Activated T-cell treated with anti-CD3 and anti-CD28 coated beads for 24 hours (primary cell): ENCODE results near the gene RGS9.

Source experiments
- DNase-seq: peaks from one replicate; pipeline ENCODE4 v3.0.0-alpha.2; 2020; ENCODE audit warnings: low read depth

The RGS9 gene

GRCh38 chr17:65219124-65219523 is 82.0 kb downstream of the RGS9 start:
- DNase-seq = no peak

GRCh38 chr17:65219707-65220106 is 82.5 kb downstream of the RGS9 start:
- DNase-seq = no peak

GRCh38 chr17:65220732-65221131 is 83.6 kb downstream of the RGS9 start:
- no peak for DNase-seq

GRCh38 chr17:65222214-65222738 is 85.1 kb downstream of the RGS9 start:
- DNase-seq = no peak

GRCh38 chr17:65225061-65225460 is 87.9 kb downstream of the RGS9 start:
- no peak for DNase-seq

GRCh38 chr17:65226227-65226626 is 89.1 kb downstream of the RGS9 start:
- no peak for DNase-seq

GRCh38 chr17:65227637-65228036 is 90.5 kb downstream of the RGS9 start:
- no peak for DNase-seq

GRCh38 chr17:65228287-65228686 is 91.1 kb downstream of the RGS9 start:
- DNase-seq = no peak

GRCh38 chr17:65228734-65229620 is 91.8 kb downstream of the RGS9 start:
- peak; percentile 46 for DNase-seq

- no peak for DNase-seq
Measured at GRCh38 chr17:65229621-65229995, 92.4 kb downstream of the RGS9 start.

- DNase-seq = no peak
Measured at GRCh38 chr17:65230040-65230439, 92.9 kb downstream of the RGS9 start.

- DNase-seq = no peak
Measured at GRCh38 chr17:65231086-65231485, 93.9 kb downstream of the RGS9 start.

- peak; percentile 46 for DNase-seq
Measured at GRCh38 chr17:65231662-65232335, 94.6 kb downstream of the RGS9 start.

GRCh38 chr17:65235284-65235683 is 98.1 kb downstream of the RGS9 start:
- DNase-seq = no peak

- no peak for DNase-seq
Measured at GRCh38 chr17:65236321-65236720, 99.2 kb downstream of the RGS9 start.

GRCh38 chr17:65243838-65244625 is 106.9 kb downstream of the RGS9 start:
- DNase-seq = no peak

- DNase-seq = no peak
Measured at GRCh38 chr17:65246252-65246651, 109.1 kb downstream of the RGS9 start.

GRCh38 chr17:65249774-65250173 is 112.6 kb downstream of the RGS9 start:
- no peak for DNase-seq

- DNase-seq = no peak
Measured at GRCh38 chr17:65254166-65254565, 117.0 kb downstream of the RGS9 start.

GRCh38 chr17:65259281-65259680 is 122.1 kb downstream of the RGS9 start:
- DNase-seq = no peak

GRCh38 chr17:65259696-65260485 is 122.7 kb downstream of the RGS9 start:
- DNase-seq = no peak

- DNase-seq = no peak
Measured at GRCh38 chr17:65260626-65261025, 123.5 kb downstream of the RGS9 start.
